GM18951 (cell line): ENCODE data around the gene SMYD5.
"Not testable (repeated sequence)": the region's sequence is repeated elsewhere in the genome, so short reads cannot be mapped to it uniquely, and the experiment has no call there.

Experiments
- POLR2A ChIP-seq: IDR thresholded peaks from 4 replicates; pipeline ENCODE4 v1.6.1; 2011; ENCODE audit warnings: mild to moderate bottlenecking; ENCODE audit not compliant: insufficient read length, insufficient read depth; ENCODE audit errors: extremely low read depth
- in situ Hi-C: fragments of 300-500 bp; cut with MboI; formaldehyde crosslinking; loops from one replicate; pipeline ENCODE4 v1.12.0; 2022; ENCODE audit warnings: low sequenced_read_pairs, mixed read lengths, inconsistent platforms; ENCODE audit not compliant: unreplicated experiment

SMYD5 gene

GRCh38 chr2:73177645-73178255 is 36.3 kb upstream of the SMYD5 start:
- TF ChIP-seq POLR2A: no peak
- in situ Hi-C loops: loop anchor here (10.0 kb wide), 1 partner anchor 193 kb away; no protein-coding TSS in a partner anchor

- in situ Hi-C loops: no loop called here
- no peak for TF ChIP-seq POLR2A
Measured at GRCh38 chr2:73185965-73186364, 28.1 kb upstream of the SMYD5 start.

GRCh38 chr2:73187549-73187948 is 26.5 kb upstream of the SMYD5 start:
- TF ChIP-seq POLR2A: no peak
- in situ Hi-C loops: no loop called here

- in situ Hi-C loops: no loop called here
- TF ChIP-seq POLR2A: no peak
Measured at GRCh38 chr2:73197579-73197978, 16.5 kb upstream of the SMYD5 start.

- in situ Hi-C loops: not testable (repeated sequence)
Measured at GRCh38 chr2:73200281-73200680, 13.8 kb upstream of the SMYD5 start.

GRCh38 chr2:73202156-73203054 is 11.6 kb upstream of the SMYD5 start, which contains the start of gene NOTO:
Gene NOTO, plus strand, starts transcription at chr2:73202574. Its CDS starts 93 bp downstream, at chr2:73202667.
- no peak for TF ChIP-seq POLR2A
- in situ Hi-C loops: no loop called here

GRCh38 chr2:73203055-73203681 is 10.9 kb upstream of the SMYD5 start:
- in situ Hi-C loops: no loop called here
- no peak for TF ChIP-seq POLR2A

- TF ChIP-seq POLR2A: no peak
- in situ Hi-C loops: no loop called here
Measured at GRCh38 chr2:73205611-73206010, 8.4 kb upstream of the SMYD5 start.

- in situ Hi-C loops: no loop called here
- no peak for TF ChIP-seq POLR2A
Measured at GRCh38 chr2:73208258-73208657, 5.8 kb upstream of the SMYD5 start.

- no peak for TF ChIP-seq POLR2A
- in situ Hi-C loops: no loop called here
Measured at GRCh38 chr2:73210019-73210418, 4.0 kb upstream of the SMYD5 start.

- no peak for TF ChIP-seq POLR2A
- in situ Hi-C loops: no loop called here
Measured at GRCh38 chr2:73210696-73211095, 3.3 kb upstream of the SMYD5 start.

- TF ChIP-seq POLR2A: no peak
- in situ Hi-C loops: no loop called here
Measured at GRCh38 chr2:73212098-73212447, 2.0 kb upstream of the SMYD5 start.

GRCh38 chr2:73212448-73213176 is 1.4 kb upstream of the SMYD5 start:
- TF ChIP-seq POLR2A: no peak
- in situ Hi-C loops: no loop called here
